H9 (cell line): ENCODE data around the gene SELENOV. TPM values are rescaled to one million over a fixed set of nuclear protein-coding genes. Genes with fewer than 3 reads are reported as not detected.

Source experiments
- DNase-seq: peaks from one replicate; pipeline ENCODE4 v3.0.0-alpha.2; 2017
- H2AFZ ChIP-seq: one replicate; pipeline ENCODE4 v1.6.1; 2013; ENCODE audit warnings: mild to moderate bottlenecking, low read length, control low read depth, moderate library complexity
- H2AK5ac ChIP-seq: 2 replicates; pipeline ENCODE4 v1.6.1; 2013; ENCODE audit warnings: low read length, control low read depth, mixed read lengths; ENCODE audit not compliant: insufficient read length
- H2BK120ac ChIP-seq: one replicate; pipeline ENCODE4 v1.6.1; 2013; ENCODE audit warnings: low read depth, mild to moderate bottlenecking, low read length, control low read depth, inconsistent platforms; ENCODE audit not compliant: poor library complexity, severe bottlenecking
- H2BK12ac ChIP-seq: 2 replicates; pipeline ENCODE4 v1.6.1; 2013; ENCODE audit warnings: low read length, control low read depth, mixed read lengths, low read depth; ENCODE audit not compliant: insufficient read length
- H2BK15ac ChIP-seq: 2 replicates; pipeline ENCODE4 v1.6.1; 2013; ENCODE audit warnings: low read depth, low read length, control low read depth
- H2BK20ac ChIP-seq: one replicate; pipeline ENCODE4 v1.6.1; 2013; ENCODE audit warnings: low read depth, mild to moderate bottlenecking, low read length, control low read depth, inconsistent platforms; ENCODE audit not compliant: poor library complexity, severe bottlenecking
- H2BK5ac ChIP-seq: 2 replicates; pipeline ENCODE4 v1.6.1; 2013; ENCODE audit warnings: low read length, control low read depth, mixed read lengths; ENCODE audit not compliant: insufficient read length
- H3K14ac ChIP-seq: 2 replicates; pipeline ENCODE4 v1.6.1; 2013; ENCODE audit warnings: low read length, control low read depth; ENCODE audit not compliant: insufficient read depth
- H3K18ac ChIP-seq: 2 replicates; pipeline ENCODE4 v1.6.1; 2013; ENCODE audit warnings: low read depth, mild to moderate bottlenecking, mixed read lengths, low read length, control low read depth; ENCODE audit not compliant: insufficient read length
- H3K23ac ChIP-seq: 2 replicates; pipeline ENCODE4 v1.6.1; 2013; ENCODE audit warnings: low read length, control low read depth, mixed read lengths, low read depth; ENCODE audit not compliant: insufficient read length
- H3K23me2 ChIP-seq: 2 replicates; pipeline ENCODE4 v1.6.1; 2013; ENCODE audit warnings: low read depth, mild to moderate bottlenecking, mixed read lengths, low read length, control low read depth; ENCODE audit not compliant: insufficient read length, poor library complexity, severe bottlenecking
- H3K27ac ChIP-seq: 2 replicates; pipeline ENCODE4 v1.5.1; 2013; ENCODE audit warnings: low read length, control low read depth, mixed read lengths, low read depth; ENCODE audit not compliant: insufficient read length
- H3K27me3 ChIP-seq: 2 replicates; pipeline ENCODE4 v1.6.1; 2013; ENCODE audit warnings: low read length, control low read depth, inconsistent platforms; ENCODE audit not compliant: insufficient read depth
- H3K4ac ChIP-seq: 2 replicates; pipeline ENCODE4 v1.6.1; 2013; ENCODE audit warnings: low read depth, mild to moderate bottlenecking, control low read depth, inconsistent platforms, low read length, moderate library complexity
- H3K4me1 ChIP-seq: 2 replicates; pipeline ENCODE4 v1.6.1; 2013; ENCODE audit warnings: low read length, control low read depth, inconsistent platforms; ENCODE audit not compliant: insufficient read depth
- H3K4me2 ChIP-seq: 2 replicates; pipeline ENCODE4 v1.6.1; 2013; ENCODE audit warnings: low read length, control low read depth, mixed read lengths; ENCODE audit not compliant: insufficient read length, insufficient read depth
- H3K56ac ChIP-seq: 2 replicates; pipeline ENCODE4 v1.6.1; 2013; ENCODE audit warnings: low read depth, mild to moderate bottlenecking, mixed read lengths, low read length, control low read depth; ENCODE audit not compliant: insufficient read length
- H3K79me1 ChIP-seq: 2 replicates; pipeline ENCODE4 v1.6.1; 2013; ENCODE audit warnings: low read depth, mild to moderate bottlenecking, moderate library complexity, low read length, control low read depth, inconsistent platforms; ENCODE audit not compliant: insufficient read depth, poor library complexity, severe bottlenecking
- H3K79me2 ChIP-seq: 2 replicates; pipeline ENCODE4 v1.6.1; 2013; ENCODE audit warnings: low read length, control low read depth, inconsistent platforms; ENCODE audit not compliant: insufficient read depth
- H3K9ac ChIP-seq: 2 replicates; pipeline ENCODE4 v1.6.1; 2013; ENCODE audit warnings: low read length, control low read depth, mixed read lengths; ENCODE audit not compliant: insufficient read length; ENCODE audit errors: extremely low read depth
- H3K9me3 ChIP-seq: one replicate; pipeline ENCODE4 v1.6.1; 2013; ENCODE audit warnings: low read depth, low read length, inconsistent platforms; ENCODE audit not compliant: control insufficient read depth
- H3T11ph ChIP-seq: one replicate; pipeline ENCODE4 v1.6.1; 2013; ENCODE audit warnings: mild to moderate bottlenecking, low read length, control low read depth, inconsistent platforms
- H4K20me1 ChIP-seq: one replicate; pipeline ENCODE4 v1.6.1; 2013; ENCODE audit not compliant: control insufficient read depth, insufficient read length, insufficient read depth
- H4K5ac ChIP-seq: 2 replicates; pipeline ENCODE4 v1.6.1; 2013; ENCODE audit warnings: low read depth, mild to moderate bottlenecking, mixed read lengths, low read length, control low read depth; ENCODE audit not compliant: insufficient read length
- H4K8ac ChIP-seq: replicated peaks from 2 replicates; pipeline ENCODE4 v1.6.1; 2013; ENCODE audit warnings: low read length, control low read depth, mixed read lengths, low read depth; ENCODE audit not compliant: insufficient read length
- H4K91ac ChIP-seq: 2 replicates; pipeline ENCODE4 v1.6.1; 2013; ENCODE audit warnings: low read depth, mild to moderate bottlenecking, moderate library complexity, mixed read lengths, low read length, control low read depth; ENCODE audit not compliant: insufficient read length
- H3K27ac Mint-ChIP-seq, 3 experiments: 2 replicates in 2 of 3; 3 replicates in 1 of 3; pipeline ENCODE4 v1.8.0; 2020 to 2021; ENCODE audit warnings: mixed read lengths in 3 of 3, mild to moderate bottlenecking in 1 of 3, moderate library complexity in 1 of 3
- H3K27me3 Mint-ChIP-seq: 2 replicates; pipeline ENCODE4 v1.8.0; 2021; ENCODE audit warnings: low read depth, mild to moderate bottlenecking, moderate library complexity, mixed read lengths
- H3K36me3 Mint-ChIP-seq, 3 experiments: 2 replicates in 2 of 3; 3 replicates in 1 of 3; pipeline ENCODE4 v1.8.0; 2020 to 2021; ENCODE audit warnings: low read depth in 3 of 3, mixed read lengths in 3 of 3; ENCODE audit not compliant: insufficient read depth in 1 of 3
- H3K4me1 Mint-ChIP-seq, 2 experiments: 2 replicates each; pipeline ENCODE4 v1.8.0; 2020; ENCODE audit warnings: mixed read lengths in 2 of 2
- H3K4me3 Mint-ChIP-seq, 2 experiments: 2 replicates in 1 of 2; 3 replicates in 1 of 2; pipeline ENCODE4 v1.8.0; 2020 to 2021; ENCODE audit warnings: mild to moderate bottlenecking in 2 of 2, mixed read lengths in 2 of 2, moderate library complexity in 1 of 2
- H3K9me3 Mint-ChIP-seq, 2 experiments: 2 replicates in 1 of 2; 3 replicates in 1 of 2; pipeline ENCODE4 v1.8.0; 2020; ENCODE audit warnings: mild to moderate bottlenecking in 2 of 2, mixed read lengths in 2 of 2, moderate library complexity in 1 of 2
- WGBS: extraction: QIAGEN DNeasy Blood & Tissue Kit; methylation state at CpG from one replicate; pipeline ENCODE4 v1.1.7; 2013; ENCODE audit warnings: missing lambda C conversion rate, low lambda C conversion rate, mixed read lengths; ENCODE audit not compliant: insufficient read length; ENCODE audit errors: extremely low coverage; 5-methylcytosine and 5-hydroxymethylcytosine counted together
- total RNA-seq: library from RNA; stranded (reverse); gene quantifications from 2 replicates; pipeline ENCODE4 v1.2.1, GENCODE V29; 2021
- TF ChIP-seq, protein P1 (sequence below): fragments of 200-600 bp; sonication (generic); conservative IDR thresholded peaks from 3 replicates; pipeline ENCODE4 v1.8.0; 2021; ENCODE audit warnings: antibody characterized with exemption, mild to moderate bottlenecking

SELENOV gene
- total RNA-seq, 1 experiment from 2014 or later, result 6.9 TPM

GRCh38 chr19:39469567-39469966, 45.4 kb upstream of the SELENOV start:
- Histone ChIP-seq H4K5ac (no peak overlapping the region), H3K4me2 (no peak overlapping the region), H2AK5ac (no peak overlapping the region), H3K27me3 (no peaks in the 10 kb centered on the region), H2BK20ac (no peak overlapping the region), H3K27ac (no peak overlapping the region), H3K18ac (no peak overlapping the region), H3K4ac (no peak overlapping the region), H2BK12ac (no peak overlapping the region), H4K8ac (no peak overlapping the region), H2BK15ac (no peak overlapping the region), H4K20me1 (peaks cover 3% of the 10 kb centered on the region), H2BK120ac (no peak overlapping the region), H3K23ac (no peak overlapping the region), H3K9me3 (no peaks in the 10 kb centered on the region), H3K14ac (no peak overlapping the region), H3K56ac (no peak overlapping the region), H4K91ac (no peak overlapping the region), H3K9ac (no peak overlapping the region), H3K23me2 (no peaks in the 10 kb centered on the region), H2AFZ (no peak overlapping the region), H3T11ph (no peak overlapping the region), H3K79me1 (no peaks in the 10 kb centered on the region), H2BK5ac (no peak overlapping the region), H3K4me1 (no peaks in the 10 kb centered on the region), H3K79me2 (no peaks in the 10 kb centered on the region)
- Mint-ChIP-seq H3K27me3 (no peaks in the 10 kb centered on the region; the same call in 1 of the 2 replicates), H3K4me3 (no peak overlapping the region), H3K36me3 (peaks cover 49 to 85% (median 79%) of the 10 kb centered on the region in 3 experiments), H3K9me3 (no peaks in the 10 kb centered on the region), H3K4me1 (peaks cover 0 to 3% of the 10 kb centered on the region in 2 experiments; a peak in 1 of 4 replicates), H3K27ac (no peak overlapping the region)
- no peak for DNase-seq
- WGBS, result no CpG with 5 or more reads among the region's 6 CpGs
- TF ChIP-seq, protein P1, sequence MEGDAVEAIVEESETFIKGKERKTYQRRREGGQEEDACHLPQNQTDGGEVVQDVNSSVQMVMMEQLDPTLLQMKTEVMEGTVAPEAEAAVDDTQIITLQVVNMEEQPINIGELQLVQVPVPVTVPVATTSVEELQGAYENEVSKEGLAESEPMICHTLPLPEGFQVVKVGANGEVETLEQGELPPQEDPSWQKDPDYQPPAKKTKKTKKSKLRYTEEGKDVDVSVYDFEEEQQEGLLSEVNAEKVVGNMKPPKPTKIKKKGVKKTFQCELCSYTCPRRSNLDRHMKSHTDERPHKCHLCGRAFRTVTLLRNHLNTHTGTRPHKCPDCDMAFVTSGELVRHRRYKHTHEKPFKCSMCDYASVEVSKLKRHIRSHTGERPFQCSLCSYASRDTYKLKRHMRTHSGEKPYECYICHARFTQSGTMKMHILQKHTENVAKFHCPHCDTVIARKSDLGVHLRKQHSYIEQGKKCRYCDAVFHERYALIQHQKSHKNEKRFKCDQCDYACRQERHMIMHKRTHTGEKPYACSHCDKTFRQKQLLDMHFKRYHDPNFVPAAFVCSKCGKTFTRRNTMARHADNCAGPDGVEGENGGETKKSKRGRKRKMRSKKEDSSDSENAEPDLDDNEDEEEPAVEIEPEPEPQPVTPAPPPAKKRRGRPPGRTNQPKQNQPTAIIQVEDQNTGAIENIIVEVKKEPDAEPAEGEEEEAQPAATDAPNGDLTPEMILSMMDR, result no peak
